BLaER1 (cell line): ENCODE data around the gene FOXL1.

ENCODE experiments used
- H3K27ac ChIP-seq: shearing (Covaris generic); formaldehyde crosslinking; 2 replicates; pipeline ENCODE4 v1.8.1; 2022
- H3K27me3 ChIP-seq: shearing (Covaris generic); formaldehyde crosslinking; 2 replicates; pipeline ENCODE4 v1.8.1; 2022
- H3K36me3 ChIP-seq: shearing (Covaris generic); formaldehyde crosslinking; 2 replicates; pipeline ENCODE4 v1.8.1; 2022
- H3K4me1 ChIP-seq: shearing (Covaris generic); formaldehyde crosslinking; 2 replicates; pipeline ENCODE4 v1.8.1; 2022
- H3K4me2 ChIP-seq: shearing (Covaris generic); formaldehyde crosslinking; 2 replicates; pipeline ENCODE4 v1.8.1; 2022
- H3K4me3 ChIP-seq: shearing (Covaris generic); formaldehyde crosslinking; 2 replicates; pipeline ENCODE4 v1.8.1; 2022
- H3K9ac ChIP-seq: shearing (Covaris generic); formaldehyde crosslinking; 2 replicates; pipeline ENCODE4 v1.8.1; 2022
- H3K9me3 ChIP-seq: shearing (Covaris generic); formaldehyde crosslinking; 2 replicates; pipeline ENCODE4 v1.8.1; 2022
- H4K20me1 ChIP-seq: shearing (Covaris generic); formaldehyde crosslinking; 2 replicates; pipeline ENCODE4 v1.8.1; 2022
- Cebpa-rat ChIP-seq: shearing (Covaris generic); IDR thresholded peaks from 2 replicates; pipeline ENCODE4 v1.8.1; 2022

The FOXL1 gene

DNA sequence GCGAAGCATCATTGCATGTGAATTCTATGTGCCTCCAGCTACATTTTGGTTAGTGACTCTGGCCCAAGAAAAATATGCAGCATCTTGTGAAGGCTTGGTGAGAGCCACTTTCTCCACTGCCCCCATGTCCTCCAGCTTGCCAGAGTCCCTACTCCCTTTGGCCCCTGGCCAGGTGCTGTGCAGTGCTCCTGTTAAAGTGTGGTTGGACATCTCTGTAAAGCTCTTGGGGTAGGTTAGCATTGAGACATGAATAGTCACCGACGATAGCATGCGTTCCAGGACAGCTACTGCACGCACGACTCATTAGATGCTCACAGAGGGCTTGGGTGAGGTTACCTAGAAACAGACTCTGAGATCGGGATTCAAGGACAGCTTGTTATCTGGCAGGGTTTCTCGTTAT, 48.6 kb downstream of the FOXL1 start:
- H3K27me3 ChIP-seq: no peaks in the 10 kb centered on the region
- no peak for TF ChIP-seq Cebpa-rat
- H3K27ac ChIP-seq: no peak overlapping the region

DNA sequence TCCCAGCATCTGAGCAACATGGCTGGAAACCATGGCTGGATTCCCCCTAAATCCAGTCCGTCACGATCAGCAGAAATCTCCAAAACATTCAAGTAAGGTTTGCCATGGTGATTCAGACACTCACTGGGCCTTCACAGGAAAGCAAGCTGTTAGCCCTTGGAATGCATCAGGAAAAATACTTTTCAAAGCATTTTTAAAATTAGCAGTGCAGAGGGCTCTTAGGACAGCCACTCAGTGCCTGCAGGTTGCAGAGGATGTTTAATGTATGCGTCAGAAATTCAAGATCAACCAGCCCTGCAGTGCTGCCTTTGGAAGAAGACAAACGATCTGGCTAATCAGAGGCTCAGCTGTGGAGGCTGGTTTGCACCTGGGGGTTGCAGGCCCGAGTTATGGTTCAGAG, 50.3 kb downstream of the FOXL1 start:
- no peaks in the 10 kb centered on the region for H3K27me3 ChIP-seq
- no peak overlapping the region for H3K4me2 ChIP-seq
- peaks cover 24% of the 10 kb centered on the region for H3K4me1 ChIP-seq
- H3K36me3 ChIP-seq: no peaks in the 10 kb centered on the region
- H3K9me3 ChIP-seq: no peaks in the 10 kb centered on the region
- no peak overlapping the region for H3K4me3 ChIP-seq
- no peak overlapping the region for H3K9ac ChIP-seq
- H3K27ac ChIP-seq: no peak overlapping the region
- TF ChIP-seq Cebpa-rat: no peak
- H4K20me1 ChIP-seq: no peaks in the 10 kb centered on the region

More for the DNA sequence above, 48.6 kb downstream of the FOXL1 start:
- peaks cover 18% of the 10 kb centered on the region for H3K4me1 ChIP-seq
- no peaks in the 10 kb centered on the region for H3K9me3 ChIP-seq
- no peak overlapping the region for H3K9ac ChIP-seq
- no peaks in the 10 kb centered on the region for H4K20me1 ChIP-seq
- no peak overlapping the region for H3K4me2 ChIP-seq
- H3K4me3 ChIP-seq: no peak overlapping the region
- no peaks in the 10 kb centered on the region for H3K36me3 ChIP-seq

- Histone ChIP-seq H3K27ac (no peak overlapping the region), H3K27me3 (no peaks in the 10 kb centered on the region)
Observed at GRCh38 chr16:86630471-86630870, 52.1 kb downstream of the FOXL1 start.

DNA sequence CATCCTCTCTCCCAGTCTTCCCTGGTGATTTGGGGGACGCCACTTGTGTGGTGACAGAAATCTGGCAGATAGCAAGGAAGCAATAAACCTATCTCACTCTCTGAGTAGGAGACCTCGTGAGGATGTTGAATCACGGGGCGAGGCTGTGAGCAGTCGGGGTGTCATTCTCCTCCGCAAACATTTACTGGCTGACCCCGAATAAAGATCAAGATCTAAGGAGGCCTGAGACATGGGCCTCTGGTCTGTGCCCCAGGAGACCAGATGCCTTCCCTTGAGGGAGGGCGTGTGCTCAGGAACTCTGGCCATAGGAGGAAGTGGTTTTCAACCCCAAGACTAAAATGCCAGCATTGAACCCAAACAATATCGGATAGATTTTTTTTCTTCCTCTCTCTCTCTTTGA, 53.1 kb downstream of the FOXL1 start:
- H3K27me3 ChIP-seq: no peaks in the 10 kb centered on the region
- TF ChIP-seq Cebpa-rat: no peak
- no peak overlapping the region; the same call in 1 of the 2 replicates for H3K27ac ChIP-seq
- H4K20me1 ChIP-seq: no peaks in the 10 kb centered on the region
- H3K4me3 ChIP-seq: no peak overlapping the region
- H3K9ac ChIP-seq: no peak overlapping the region
- H3K4me2 ChIP-seq: peak overlapping the region; percentile 72
- H3K9me3 ChIP-seq: no peaks in the 10 kb centered on the region
- H3K36me3 ChIP-seq: no peaks in the 10 kb centered on the region
- peaks cover 50% of the 10 kb centered on the region for H3K4me1 ChIP-seq

More at GRCh38 chr16:86630471-86630870, 52.1 kb downstream of the FOXL1 start:
- no peaks in the 10 kb centered on the region for H4K20me1 ChIP-seq
- no peak overlapping the region for H3K4me2 ChIP-seq
- no peaks in the 10 kb centered on the region for H3K9me3 ChIP-seq
- TF ChIP-seq Cebpa-rat: no peak
- H3K4me1 ChIP-seq: peaks cover 40% of the 10 kb centered on the region
- H3K4me3 ChIP-seq: no peak overlapping the region
- no peak overlapping the region for H3K9ac ChIP-seq
- H3K36me3 ChIP-seq: no peaks in the 10 kb centered on the region
